ENCODE data around the gene IL1RAPL1. TPM values are rescaled to one million over a fixed set of nuclear protein-coding genes. Genes with fewer than 3 reads are reported as not detected.
A peak's percentile ranks its signal among the peaks of the same experiment; 100 is the strongest.

Gene IL1RAPL1
- total and polyA plus RNA-seq, 2 donors (not counting 3 experiments of a cell fraction or from before 2014, with no cell fraction given) = 0.79 to 1.3 TPM

DNA sequence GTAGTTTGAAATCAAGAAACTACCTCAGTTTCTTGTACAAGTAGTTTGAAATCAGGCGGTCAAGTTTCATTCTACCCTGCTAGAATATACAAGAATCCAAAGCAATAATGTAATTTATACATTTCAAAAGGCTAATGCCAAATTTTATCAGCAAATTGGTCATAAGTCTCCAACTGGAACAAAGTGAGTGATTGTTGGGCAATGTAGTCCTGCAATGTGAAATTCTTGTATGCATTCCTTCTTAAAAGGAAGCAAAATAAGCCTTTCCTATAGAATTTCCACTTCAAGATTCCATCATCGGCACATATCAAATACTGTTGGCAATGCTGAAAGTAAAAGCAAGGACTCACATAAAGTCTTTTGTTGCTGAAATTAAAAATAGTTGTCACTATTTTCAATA lies 334.9 kb downstream of the IL1RAPL1 start:
- H3K27me3 ChIP-seq (ENCODE audit: control insufficient read depth in 2 of 2, insufficient read depth in 2 of 2, low read length in 2 of 2) = no peaks in the 10 kb centered on the region
- TF ChIP-seq, protein P1, sequence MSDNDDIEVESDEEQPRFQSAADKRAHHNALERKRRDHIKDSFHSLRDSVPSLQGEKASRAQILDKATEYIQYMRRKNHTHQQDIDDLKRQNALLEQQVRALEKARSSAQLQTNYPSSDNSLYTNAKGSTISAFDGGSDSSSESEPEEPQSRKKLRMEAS (IDR thresholded peaks at IDR 0.05; ENCODE audit: insufficient read depth, insufficient read length) = no peak
- no peaks in the 10 kb centered on the region for H3K36me3 ChIP-seq (ENCODE audit: control insufficient read depth in 2 of 2, extremely low read depth in 1 of 2, insufficient read depth in 2 of 2, low read length in 2 of 2)
- no peaks in the 10 kb centered on the region for H3K9me3 ChIP-seq (replicated peaks; ENCODE audit: control insufficient read depth, insufficient read depth, low read length)
- H2AFZ ChIP-seq (ENCODE audit: low read depth, low read length) = no peak overlapping the region
- no peaks in the 10 kb centered on the region for H4K20me1 ChIP-seq (replicated peaks; ENCODE audit: control insufficient read depth, extremely low read depth, insufficient read depth, low read length)
- POLR2A ChIA-PET = no interaction called here
- no peak overlapping the region for H3K4me2 ChIP-seq (ENCODE audit: insufficient read depth, low read length)
- FAIRE-seq (no peak), DNase-seq (ENCODE audit: low read depth, low spot score) (no peak)
- intact Hi-C loops (cut with micrococcal nuclease) (no loop called here), dilution Hi-C loops (cut with MboI; ENCODE audit: extremely low pct_ligation_motif_present, low sequenced_read_pairs) (no loop called here)
- no peak overlapping the region for H3K27ac ChIP-seq (ENCODE audit: insufficient read depth, low read depth, low read length)
- no peaks in the 10 kb centered on the region for H3K4me1 ChIP-seq (ENCODE audit: control insufficient read depth, extremely low read depth, insufficient read depth, low read length)
- no peaks in the 10 kb centered on the region for H3K9me1 ChIP-seq (replicated peaks; ENCODE audit: control insufficient read depth, extremely low read depth, insufficient read depth, low read length)
- no peaks in the 10 kb centered on the region for H3K79me2 ChIP-seq (ENCODE audit: control insufficient read depth, insufficient read depth, low read length)
- CTCF ChIA-PET = no interaction called here
- no TSS peak for BruUV-seq (replicated peaks)
- no peak overlapping the region for H3K4me3 ChIP-seq (replicated peaks in 1 of 3; ENCODE audit: insufficient read depth in 1 of 3, low read depth in 1 of 3, low read length in 3 of 3)
- no peak overlapping the region for H3K9ac ChIP-seq (replicated peaks; ENCODE audit: extremely low read depth, insufficient read depth, low read length)

DNA sequence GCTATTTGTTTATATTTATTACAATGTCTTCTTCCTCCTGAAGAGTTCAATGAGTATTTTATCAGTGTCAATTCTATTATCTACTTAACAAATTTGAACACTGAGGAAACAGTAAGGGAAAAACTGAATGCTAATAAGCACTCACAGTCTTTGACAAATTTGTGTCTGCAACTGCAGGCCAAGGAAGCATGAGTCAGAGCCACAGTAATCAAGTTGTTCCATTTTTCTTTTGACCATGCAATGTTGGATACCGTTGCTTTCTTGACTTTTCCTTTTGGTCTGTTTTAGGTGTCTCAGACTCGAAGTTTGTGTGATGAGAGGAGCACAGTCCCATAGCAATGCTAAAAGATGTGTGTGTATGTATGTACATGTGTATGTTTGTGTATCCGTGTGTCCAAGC lies 359.6 kb downstream of the IL1RAPL1 start:
- dilution Hi-C loops (cut with MboI; ENCODE audit: extremely low pct_ligation_motif_present, low sequenced_read_pairs) = no loop called here
- no TSS peak for BruUV-seq (replicated peaks)
- Histone ChIP-seq H3K27ac (ENCODE audit: insufficient read depth, low read depth, low read length) (no peak overlapping the region), H3K4me1 (ENCODE audit: control insufficient read depth, extremely low read depth, insufficient read depth, low read length) (no peaks in the 10 kb centered on the region), H4K20me1 (replicated peaks; ENCODE audit: control insufficient read depth, extremely low read depth, insufficient read depth, low read length) (no peaks in the 10 kb centered on the region), H3K27me3 (ENCODE audit: control insufficient read depth in 2 of 2, insufficient read depth in 2 of 2, low read length in 2 of 2) (no peaks in the 10 kb centered on the region), H2AFZ (ENCODE audit: low read depth, low read length) (no peak overlapping the region), H3K9me1 (replicated peaks; ENCODE audit: control insufficient read depth, extremely low read depth, insufficient read depth, low read length) (no peaks in the 10 kb centered on the region), H3K4me2 (ENCODE audit: insufficient read depth, low read length) (no peak overlapping the region), H3K9ac (replicated peaks; ENCODE audit: extremely low read depth, insufficient read depth, low read length) (no peak overlapping the region), H3K9me3 (replicated peaks; ENCODE audit: control insufficient read depth, insufficient read depth, low read length) (no peaks in the 10 kb centered on the region), H3K36me3 (ENCODE audit: control insufficient read depth in 2 of 2, extremely low read depth in 1 of 2, insufficient read depth in 2 of 2, low read length in 2 of 2) (no peaks in the 10 kb centered on the region), H3K4me3 (replicated peaks in 1 of 3; ENCODE audit: insufficient read depth in 1 of 3, low read depth in 1 of 3, low read length in 3 of 3) (no peak overlapping the region), H3K79me2 (ENCODE audit: control insufficient read depth, insufficient read depth, low read length) (no peaks in the 10 kb centered on the region)
- TF ChIP-seq FOS (IDR thresholded peaks at IDR 0.05; ENCODE audit: borderline replicate concordance, insufficient read depth, low read length) (peak; percentile 23), EZH2 (IDR thresholded peaks at IDR 0.05; ENCODE audit: borderline replicate concordance, low read depth, low read length, severe bottlenecking) (no peak)
- intact Hi-C loops (cut with micrococcal nuclease) = no loop called here
- ChIA-PET CTCF (no interaction called here), POLR2A (no interaction called here)
- FAIRE-seq (peak; percentile 31), DNase-seq (ENCODE audit: low read depth, low spot score) (no peak)

Data from endothelial cell of umbilical vein (primary cell).